Naive thymus-derived CD4-positive, alpha-beta T cell (primary cell): ENCODE results near the gene RFC4. TPM values are rescaled to one million over a fixed set of nuclear protein-coding genes. Genes with fewer than 3 reads are reported as not detected.
"Not testable (repeated sequence)": the region's sequence is repeated elsewhere in the genome, so short reads cannot be mapped to it uniquely, and the experiment has no call there.

Source experiments
- ATAC-seq: fragments of 150-1000 bp; cut with Tn5 transposase; 2 replicates; pipeline ENCODE4 v1.10.0; 2021; ENCODE audit warnings: mild to moderate bottlenecking, moderate library complexity
- CTCF ChIA-PET: fragments of 350-600 bp; sonication (Branson Sonifier 250); formaldehyde crosslinking; loops from one replicate; lab custom pipeline; 2021; ENCODE audit warnings: antibody characterized with exemption; lab: Charles Lee
- POLR2A ChIA-PET: fragments of 350-600 bp; sonication (Branson Sonifier 250); formaldehyde crosslinking; loops from one replicate; lab custom pipeline; 2021; ENCODE audit warnings: antibody characterized with exemption, inconsistent platforms; lab: Charles Lee
- DNase-seq, 9 donors: peaks; one replicate each; pipeline versions ENCODE4 v3.0.0 to v3.0.0-alpha.2; 2020 to 2022; ENCODE audit warnings: mixed read lengths in 1 of 9
- H3K27ac ChIP-seq: one replicate; pipeline ENCODE4 v1.7.0; 2013; ENCODE audit warnings: mild to moderate bottlenecking, low read depth, low read length, moderate library complexity
- H3K27me3 ChIP-seq, 2 donors: one replicate each; pipeline ENCODE4 v1.7.0; 2013; ENCODE audit warnings: low read length in 2 of 2, mild to moderate bottlenecking in 2 of 2, moderate library complexity in 2 of 2; ENCODE audit not compliant: control insufficient read depth in 2 of 2, insufficient read depth in 2 of 2
- H3K36me3 ChIP-seq, 3 experiments: 1 replicate in 2 of 3; 2 replicates in 1 of 3; pipeline ENCODE4 v1.7.0; 2013; ENCODE audit warnings: low read length in 3 of 3, mild to moderate bottlenecking in 3 of 3, moderate library complexity in 1 of 3; ENCODE audit not compliant: insufficient read depth in 3 of 3, control insufficient read depth in 2 of 3
- H3K4me1 ChIP-seq, 2 donors: one replicate each; pipeline ENCODE4 v1.7.0; 2013; ENCODE audit warnings: low read length in 2 of 2, mild to moderate bottlenecking in 2 of 2, moderate library complexity in 1 of 2; ENCODE audit not compliant: control insufficient read depth in 2 of 2, insufficient read depth in 2 of 2
- H3K4me3 ChIP-seq: 2 replicates; pipeline ENCODE4 v1.7.0; 2013; ENCODE audit warnings: mild to moderate bottlenecking, low read length
- H3K9me3 ChIP-seq, 3 experiments: 1 replicate in 2 of 3; 2 replicates in 1 of 3; pipeline ENCODE4 v1.7.0; 2013; ENCODE audit warnings: low read length in 3 of 3; ENCODE audit not compliant: control insufficient read depth in 2 of 3
- H3K27ac Mint-ChIP-seq, 9 donors: one replicate each; pipeline ENCODE4 v1.8.0; 2020 to 2022; ENCODE audit warnings: mixed read lengths in 9 of 9, mild to moderate bottlenecking in 8 of 9, moderate library complexity in 5 of 9, inconsistent platforms in 2 of 9
- H3K27me3 Mint-ChIP-seq, 5 donors: one replicate each; pipeline ENCODE4 v1.8.0; 2021 to 2022; ENCODE audit warnings: mixed read lengths in 5 of 5, mild to moderate bottlenecking in 1 of 5
- H3K36me3 Mint-ChIP-seq, 5 donors: one replicate each; pipeline ENCODE4 v1.8.0; 2020 to 2022; ENCODE audit warnings: mixed read lengths in 5 of 5, mild to moderate bottlenecking in 3 of 5, inconsistent platforms in 1 of 5
- H3K4me1 Mint-ChIP-seq, 7 donors: one replicate each; pipeline ENCODE4 v1.8.0; 2020 to 2022; ENCODE audit warnings: mixed read lengths in 7 of 7, mild to moderate bottlenecking in 3 of 7, inconsistent platforms in 1 of 7
- H3K4me3 Mint-ChIP-seq, 10 donors: one replicate each; pipeline ENCODE4 v1.8.0; 2020 to 2022; ENCODE audit warnings: mild to moderate bottlenecking in 10 of 10, mixed read lengths in 10 of 10, moderate library complexity in 6 of 10, inconsistent platforms in 2 of 10
- H3K9me3 Mint-ChIP-seq, 11 donors: one replicate each; pipeline ENCODE4 v1.8.0; 2020 to 2022; ENCODE audit warnings: mixed read lengths in 11 of 11, mild to moderate bottlenecking in 4 of 11, inconsistent platforms in 1 of 11, moderate library complexity in 1 of 11
- intact Hi-C, 2 donors: fragments of 100-400 bp; cut with micrococcal nuclease; formaldehyde crosslinking; loops; one replicate each; pipeline ENCODE4 v1.15.1; 2023
- polyA plus RNA-seq, 2 donors: library from polyadenylated mRNA; unstranded; fragments of 300-500 nt; fragmentation: Illumina TruSeq; gene quantifications; one replicate each; pipeline ENCODE4 v1.2.3, GENCODE V29; 2021
- total RNA-seq, 6 experiments: library from RNA in 5 of 6; stranded (reverse) in 5 of 6; gene quantifications; 1 replicate in 5 of 6; 2 replicates in 1 of 6; pipeline ENCODE4 v1.2.3 and lab custom pipeline; 2021 to 2026

The RFC4 gene
- total and polyA plus RNA-seq, 7 experiments from 2014 or later: 8.7 to 71.6 (median 22.5) TPM

GRCh38 chr3:186811313-186811712 is 5.0 kb upstream of the RFC4 start:
- H3K9me3 Mint-ChIP-seq, H3K4me3 Mint-ChIP-seq, H3K36me3 ChIP-seq, H3K27ac ChIP-seq, H3K36me3 Mint-ChIP-seq, CTCF ChIA-PET, H3K27ac Mint-ChIP-seq, H3K9me3 ChIP-seq, H3K4me3 ChIP-seq, ATAC-seq, H3K27me3 ChIP-seq, intact Hi-C loops, H3K4me1 ChIP-seq, H3K27me3 Mint-ChIP-seq, DNase-seq, POLR2A ChIA-PET: not testable (repeated sequence)
- peaks cover 5 to 22% (median 11%) of the 10 kb centered on the region in 7 donors for H3K4me1 Mint-ChIP-seq

DNA sequence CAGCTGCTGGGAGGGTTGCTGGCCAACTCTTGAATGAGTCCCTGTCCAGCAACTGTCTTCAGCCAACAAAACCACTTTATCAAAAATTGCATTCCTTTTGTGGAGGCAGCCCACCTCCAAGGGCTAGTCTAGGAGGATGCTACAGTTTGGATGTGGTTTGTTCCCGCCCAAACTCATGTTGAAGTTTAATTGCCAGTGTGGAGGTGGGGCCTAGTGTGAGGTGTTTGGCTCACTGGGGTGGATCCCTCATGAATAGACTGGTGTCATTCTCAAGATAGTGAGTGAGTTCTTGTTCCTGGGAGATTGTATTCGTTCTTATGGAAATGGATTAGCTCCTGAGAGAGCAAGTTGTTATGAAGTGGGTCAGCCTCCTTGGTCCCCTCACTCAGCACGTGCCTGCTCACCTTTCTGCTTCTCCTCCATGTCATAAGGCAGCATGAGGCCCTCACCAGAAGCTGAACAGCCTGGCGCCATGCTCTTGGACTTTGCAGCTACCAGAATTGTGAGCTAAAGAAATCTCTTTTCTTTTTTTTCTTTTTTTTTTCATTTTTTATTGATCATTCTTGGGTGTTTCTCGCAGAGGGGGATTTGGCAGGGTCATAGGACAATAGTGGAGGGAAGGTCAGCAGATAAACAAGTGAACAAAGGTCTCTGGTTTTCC is 4.2 kb upstream of the RFC4 start:
- peaks cover 0 to 7% (median 0%) of the 10 kb centered on the region in 5 donors for H3K27me3 Mint-ChIP-seq
- H3K4me1 Mint-ChIP-seq: peaks cover 5 to 21% (median 13%) of the 10 kb centered on the region in 7 donors
- no peak for DNase-seq
- H3K36me3 ChIP-seq: peaks cover 0 to 7% (median 0%) of the 10 kb centered on the region in 3 experiments
- intact Hi-C loops: no loop called here
- no peaks in the 10 kb centered on the region for H3K9me3 Mint-ChIP-seq
- no peaks in the 10 kb centered on the region for H3K9me3 ChIP-seq
- ATAC-seq: no peak
- H3K4me1 ChIP-seq: peaks cover 11 to 16% of the 10 kb centered on the region in 2 donors
- CTCF ChIA-PET: interaction anchor here (1.5 kb wide), 1 partner anchor 26 kb away, joined by 5 read pairs; no protein-coding TSS in a partner anchor
- H3K27ac Mint-ChIP-seq: no peak overlapping the region
- H3K36me3 Mint-ChIP-seq: no peaks in the 10 kb centered on the region
- no peak overlapping the region for H3K4me3 ChIP-seq
- H3K27ac ChIP-seq: no peak overlapping the region
- H3K27me3 ChIP-seq: no peaks in the 10 kb centered on the region
- H3K4me3 Mint-ChIP-seq: no peak overlapping the region
- POLR2A ChIA-PET: interaction anchor here (9.3 kb wide), 1 partner anchor 26 kb away, joined by 121 read pairs; the partner anchor contains the start of gene EIF4A2

DNA sequence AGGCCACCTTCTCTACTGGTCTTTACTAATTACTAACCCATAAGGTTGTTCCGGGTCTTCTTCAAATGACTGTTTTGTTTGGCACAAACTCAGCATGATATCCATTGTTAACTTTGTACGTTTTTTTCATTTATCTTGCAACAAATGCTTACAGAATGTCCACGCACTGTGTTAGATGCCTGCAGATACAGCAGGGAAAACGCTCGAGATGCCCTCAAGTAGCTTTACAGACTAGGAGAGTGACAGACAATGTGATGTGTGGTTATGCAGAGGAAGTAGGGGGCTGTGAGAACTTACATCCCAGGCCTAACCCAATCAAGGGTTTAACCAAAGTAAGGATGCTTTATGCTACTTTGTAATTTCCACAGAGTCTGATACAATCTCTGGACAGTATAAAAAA is 949 bp upstream of the RFC4 start:
- peaks cover 0 to 13% (median 0%) of the 10 kb centered on the region in 3 experiments for H3K36me3 ChIP-seq
- CTCF ChIA-PET: interaction anchor here (0.7 kb wide), 1 partner anchor 14 kb away, joined by 4 read pairs; no protein-coding TSS in a partner anchor
- Mint-ChIP-seq H3K9me3 (no peaks in the 10 kb centered on the region), H3K27me3 (no peaks in the 10 kb centered on the region), H3K4me1 (peaks cover 5 to 37% (median 18%) of the 10 kb centered on the region in 7 donors), H3K27ac (peak overlapping the region; percentile 84 to 97 (median 95)), H3K36me3 (peaks cover 0 to 5% (median 3%) of the 10 kb centered on the region in 5 donors), H3K4me3 (peak overlapping the region; percentile 89 to 97 (median 94))
- intact Hi-C loops: loop anchor here (2.0 to 5.0 kb wide), 3 partner anchors 35 to 864 kb away; partner anchors contain the start of gene ETV5 (in 1 of the 2)
- H3K27me3 ChIP-seq: no peaks in the 10 kb centered on the region
- DNase-seq (no peak), ATAC-seq (no peak)
- POLR2A ChIA-PET: interaction anchor here (0.6 to 9.3 kb wide), 9 partner anchors 13 to 865 kb away, joined by 3 to 121 read pairs (median 5); partner anchors contain the start of gene EIF4A2
- H3K27ac ChIP-seq: peak overlapping the region; percentile 86
- no peaks in the 10 kb centered on the region for H3K9me3 ChIP-seq
- H3K4me3 ChIP-seq: peak overlapping the region; percentile 95
- H3K4me1 ChIP-seq: peaks cover 17 to 21% of the 10 kb centered on the region in 2 donors

GRCh38 chr3:186803447-186803846 is 2.8 kb downstream of the RFC4 start:
- ChIA-PET CTCF (interaction anchor here (0.6 kb wide), 1 partner anchor 127 kb away, joined by 3 read pairs; the partner anchor contains the start of gene ST6GAL1), POLR2A (interaction anchor here (9.3 kb wide), 1 partner anchor 19 kb away, joined by 121 read pairs; the partner anchor contains the start of gene EIF4A2)
- H3K9me3 ChIP-seq, H3K4me3 Mint-ChIP-seq, ATAC-seq, H3K9me3 Mint-ChIP-seq, H3K27ac Mint-ChIP-seq, H3K27me3 Mint-ChIP-seq, H3K27me3 ChIP-seq, intact Hi-C loops, DNase-seq, H3K27ac ChIP-seq, H3K4me3 ChIP-seq: not testable (repeated sequence)
- Histone ChIP-seq H3K36me3 (peaks cover 0 to 24% (median 0%) of the 10 kb centered on the region in 3 experiments), H3K4me1 (peaks cover 17 to 23% of the 10 kb centered on the region in 2 donors)
- Mint-ChIP-seq H3K36me3 (peaks cover 4 to 18% (median 13%) of the 10 kb centered on the region in 5 donors), H3K4me1 (peaks cover 10 to 52% (median 33%) of the 10 kb centered on the region in 7 donors)

DNA sequence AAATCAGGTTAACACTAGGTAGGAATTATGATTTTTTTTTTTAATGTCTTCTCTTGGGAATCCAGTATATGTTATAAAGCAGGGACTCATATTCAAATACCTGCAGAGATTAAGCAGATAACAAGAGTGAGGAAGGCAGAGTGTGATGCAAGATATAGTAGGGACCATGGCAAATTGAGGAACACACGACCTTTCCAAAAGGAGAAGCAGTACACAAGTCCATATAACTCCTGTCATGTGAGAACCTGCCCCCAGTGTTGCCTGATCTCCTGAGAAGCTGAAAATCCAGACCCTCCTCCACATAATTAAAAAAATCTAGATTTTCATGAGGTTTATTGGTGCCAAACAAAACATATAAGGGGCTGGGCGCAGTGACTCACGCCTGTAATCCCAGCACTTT is 3.6 kb downstream of the RFC4 start:
- H3K27me3 Mint-ChIP-seq: no peaks in the 10 kb centered on the region
- no peaks in the 10 kb centered on the region for H3K27me3 ChIP-seq
- no peak overlapping the region for H3K4me3 ChIP-seq
- H3K4me1 Mint-ChIP-seq: peaks cover 12 to 56% (median 36%) of the 10 kb centered on the region in 7 donors
- peaks cover 0 to 30% (median 0%) of the 10 kb centered on the region in 3 experiments for H3K36me3 ChIP-seq
- H3K9me3 Mint-ChIP-seq: no peaks in the 10 kb centered on the region
- peaks cover 17 to 23% of the 10 kb centered on the region in 2 donors for H3K4me1 ChIP-seq
- intact Hi-C loops: no loop called here
- ChIA-PET POLR2A (interaction anchor here (0.6 to 9.3 kb wide), 3 partner anchors 19 to 190 kb away, joined by 6 to 121 read pairs (median 8); partner anchors contain the start of genes AHSG and EIF4A2), CTCF (no interaction called here)
- ATAC-seq (no peak), DNase-seq (no peak)
- H3K36me3 Mint-ChIP-seq: peaks cover 4 to 21% (median 14%) of the 10 kb centered on the region in 5 donors
- H3K27ac Mint-ChIP-seq: no peak overlapping the region
- no peak overlapping the region for H3K4me3 Mint-ChIP-seq
- H3K27ac ChIP-seq: no peak overlapping the region
- no peaks in the 10 kb centered on the region for H3K9me3 ChIP-seq

DNA sequence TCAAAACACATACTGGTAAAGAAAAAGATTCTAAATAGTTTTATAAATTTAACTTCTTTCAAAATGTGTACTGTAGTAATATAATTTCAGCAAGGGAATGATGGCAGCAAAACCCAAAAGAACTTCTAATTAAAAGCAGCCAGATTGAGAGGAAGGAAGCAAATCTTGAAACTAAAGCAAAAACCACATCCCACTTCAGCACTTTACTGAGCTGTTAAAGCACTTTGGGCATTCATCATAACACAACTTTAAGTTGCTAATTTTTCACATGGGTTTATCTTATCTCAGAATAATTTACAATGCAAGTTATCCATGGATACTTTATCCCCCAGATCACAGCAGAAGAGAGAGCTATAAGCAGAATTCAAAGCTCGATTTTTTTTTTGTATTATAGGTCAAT is 6.0 kb downstream of the RFC4 start:
- Histone ChIP-seq H3K4me1 (peaks cover 3 to 6% of the 10 kb centered on the region in 2 donors), H3K9me3 (no peaks in the 10 kb centered on the region), H3K27ac (no peak overlapping the region), H3K27me3 (no peaks in the 10 kb centered on the region), H3K4me3 (no peak overlapping the region), H3K36me3 (peaks cover 0 to 31% (median 0%) of the 10 kb centered on the region in 3 experiments)
- peaks cover 6 to 42% (median 22%) of the 10 kb centered on the region in 7 donors for H3K4me1 Mint-ChIP-seq
- peak overlapping the region in 1 of 10 donors; percentile 54 for H3K4me3 Mint-ChIP-seq
- H3K27me3 Mint-ChIP-seq: no peaks in the 10 kb centered on the region
- ATAC-seq (peak; percentile 31), DNase-seq (no peak)
- intact Hi-C loops: no loop called here
- H3K9me3 Mint-ChIP-seq: no peaks in the 10 kb centered on the region
- CTCF ChIA-PET: interaction anchor here (1.0 kb wide), 1 partner anchor 183 kb away, joined by 3 read pairs; no protein-coding TSS in a partner anchor
- POLR2A ChIA-PET: interaction anchor here (0.7 to 1.5 kb wide), 4 partner anchors 10 to 139 kb away, joined by 3 to 8 read pairs (median 4); partner anchors contain the start of gene EIF4A2
- H3K36me3 Mint-ChIP-seq: peaks cover 4 to 23% (median 20%) of the 10 kb centered on the region in 5 donors
- peak overlapping the region in 2 of 9 donors; percentile 14 to 55 for H3K27ac Mint-ChIP-seq
